Immature natural killer cell (primary cell): ENCODE results near the gene ZNF273. TPM values are rescaled to one million over a fixed set of nuclear protein-coding genes. Genes with fewer than 3 reads are reported as not detected.
"Not testable (repeated sequence)": the region's sequence is repeated elsewhere in the genome, so short reads cannot be mapped to it uniquely, and the experiment has no call there.

Experiments used
- DNase-seq, 3 donors: peaks; one replicate each; pipeline ENCODE4 v3.0.0; 2022; ENCODE audit warnings: mixed read lengths in 1 of 3
- H3K27ac Mint-ChIP-seq, 6 donors: one replicate each; pipeline ENCODE4 v1.8.0; 2020; ENCODE audit warnings: mixed read lengths in 6 of 6, mild to moderate bottlenecking in 5 of 6, inconsistent platforms in 4 of 6, moderate library complexity in 3 of 6
- H3K27me3 Mint-ChIP-seq, 3 donors: one replicate each; pipeline ENCODE4 v1.8.0; 2020 to 2021; ENCODE audit warnings: low read depth in 3 of 3, mild to moderate bottlenecking in 3 of 3, mixed read lengths in 3 of 3, moderate library complexity in 3 of 3, inconsistent platforms in 1 of 3
- H3K36me3 Mint-ChIP-seq, 3 donors: one replicate each; pipeline ENCODE4 v1.8.0; 2020; ENCODE audit warnings: mixed read lengths in 3 of 3, inconsistent platforms in 2 of 3, mild to moderate bottlenecking in 2 of 3
- H3K4me1 Mint-ChIP-seq, 2 donors: one replicate each; pipeline ENCODE4 v1.8.0; 2020; ENCODE audit warnings: inconsistent platforms in 2 of 2, mild to moderate bottlenecking in 2 of 2, mixed read lengths in 2 of 2, moderate library complexity in 1 of 2
- H3K4me3 Mint-ChIP-seq, 5 donors: one replicate each; pipeline ENCODE4 v1.8.0; 2020; ENCODE audit warnings: mild to moderate bottlenecking in 5 of 5, mixed read lengths in 5 of 5, inconsistent platforms in 3 of 5, moderate library complexity in 3 of 5
- H3K9me3 Mint-ChIP-seq, 6 donors: one replicate each; pipeline ENCODE4 v1.8.0; 2020; ENCODE audit warnings: mild to moderate bottlenecking in 6 of 6, mixed read lengths in 6 of 6, inconsistent platforms in 4 of 6, moderate library complexity in 3 of 6
- polyA plus RNA-seq, 3 donors: library from polyadenylated mRNA; unstranded; fragments of 300-500 nt; fragmentation: Illumina TruSeq; gene quantifications; one replicate each; pipeline ENCODE4 v1.2.3, GENCODE V29; 2021

ZNF273 gene
- polyA plus RNA-seq, 3 donors from 2014 or later: 1.8 to 3.2 (median 2.1) TPM

DNA sequence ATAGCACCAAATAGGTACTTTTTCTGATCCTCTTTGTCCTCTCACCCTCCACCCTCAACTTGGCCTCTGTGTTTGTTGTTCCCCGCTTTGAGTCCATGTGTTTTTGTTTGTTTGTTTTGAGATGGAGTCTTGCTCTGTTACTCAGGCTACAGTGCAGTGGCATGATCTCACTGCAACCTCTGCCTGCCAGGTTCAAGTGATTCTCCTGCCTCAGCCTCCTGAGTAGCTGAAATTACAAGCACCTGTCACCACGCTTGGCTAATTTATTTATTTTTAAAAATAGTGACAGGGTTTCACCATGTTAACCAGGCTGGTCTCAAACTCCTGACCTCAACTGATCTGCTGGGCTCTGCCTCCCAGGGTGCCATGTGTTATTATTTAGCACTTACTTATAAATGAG, 5.3 kb downstream of the ZNF273 start:
- DNase-seq: no peak
- Mint-ChIP-seq H3K27me3 (no peaks in the 10 kb centered on the region), H3K36me3 (no peaks in the 10 kb centered on the region), H3K4me3 (no peak overlapping the region), H3K9me3 (no peaks in the 10 kb centered on the region), H3K4me1 (peaks cover 30 to 68% of the 10 kb centered on the region in 2 donors), H3K27ac (no peak overlapping the region)

DNA sequence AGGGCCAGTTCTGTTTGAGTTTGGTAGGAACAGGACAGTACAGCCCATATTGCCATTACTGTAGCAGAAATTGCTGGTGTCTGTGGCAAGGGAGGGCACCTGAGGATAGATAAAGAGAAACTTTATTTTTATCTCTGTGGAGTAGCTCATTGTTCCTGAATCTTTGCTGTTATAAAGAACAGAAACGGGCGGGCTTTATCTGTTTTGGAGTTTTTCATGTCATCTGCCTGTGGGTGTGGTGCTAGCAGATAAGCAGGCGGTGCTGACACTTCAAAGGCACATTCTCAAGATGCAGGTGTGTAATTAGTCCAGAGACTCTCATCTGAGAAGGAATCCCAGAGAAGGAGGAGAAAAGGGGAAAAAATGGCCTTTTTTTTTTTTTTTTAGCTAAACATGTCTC, 11.5 kb downstream of the ZNF273 start:
- Mint-ChIP-seq H3K27ac (no peak overlapping the region), H3K9me3 (peaks cover 0 to 3% (median 0%) of the 10 kb centered on the region in 6 donors), H3K27me3 (no peaks in the 10 kb centered on the region), H3K36me3 (peaks cover 14 to 34% (median 30%) of the 10 kb centered on the region in 3 donors), H3K4me1 (peaks cover 4 to 22% of the 10 kb centered on the region in 2 donors), H3K4me3 (no peak overlapping the region)
- DNase-seq: no peak

- H3K36me3 Mint-ChIP-seq: peaks cover 21 to 41% (median 37%) of the 10 kb centered on the region in 3 donors
- DNase-seq, H3K4me3 Mint-ChIP-seq, H3K9me3 Mint-ChIP-seq, H3K27ac Mint-ChIP-seq, H3K27me3 Mint-ChIP-seq: not testable (repeated sequence)
- H3K4me1 Mint-ChIP-seq: peaks cover 3 to 14% of the 10 kb centered on the region in 2 donors
Measured at GRCh38 chr7:64915301-64915700, 12.2 kb downstream of the ZNF273 start.

GRCh38 chr7:64928252-64929187, 25.4 kb downstream of the ZNF273 start:
- not testable (repeated sequence) for H3K27me3 Mint-ChIP-seq, H3K27ac Mint-ChIP-seq, H3K4me1 Mint-ChIP-seq, H3K4me3 Mint-ChIP-seq, DNase-seq
- Mint-ChIP-seq H3K9me3 (peaks cover 29 to 69% (median 62%) of the 10 kb centered on the region in 6 donors), H3K36me3 (peaks cover 52 to 67% (median 65%) of the 10 kb centered on the region in 3 donors)

GRCh38 chr7:64934478-64934877, 31.4 kb downstream of the ZNF273 start:
- no peak overlapping the region for H3K27ac Mint-ChIP-seq
- no peak overlapping the region for H3K4me3 Mint-ChIP-seq
- peaks cover 0 to 2% (median 0%) of the 10 kb centered on the region in 3 donors for H3K27me3 Mint-ChIP-seq
- DNase-seq: no peak
- peaks cover 0 to 12% (median 12%) of the 10 kb centered on the region in 3 donors for H3K36me3 Mint-ChIP-seq
- no peaks in the 10 kb centered on the region for H3K4me1 Mint-ChIP-seq
- H3K9me3 Mint-ChIP-seq: peaks cover 3 to 32% (median 17%) of the 10 kb centered on the region in 6 donors

DNA sequence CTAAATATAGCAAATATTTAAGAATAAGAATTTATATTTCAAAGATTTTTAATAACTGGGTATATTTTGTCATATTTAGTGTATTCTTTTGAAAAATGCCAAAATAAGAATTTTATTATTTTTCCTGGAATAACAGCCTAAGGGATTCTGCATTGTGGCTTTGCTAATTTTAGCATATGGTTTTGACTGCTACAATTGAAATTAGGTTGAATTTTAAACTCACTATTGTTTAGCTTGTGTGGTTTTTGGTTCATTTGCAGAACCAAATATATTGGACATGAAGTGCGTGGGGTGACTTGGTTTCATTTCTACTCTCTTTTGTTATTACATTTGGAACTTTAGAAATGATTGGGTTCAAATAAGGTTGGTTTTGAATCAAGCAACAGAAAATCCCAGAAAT, 35.5 kb downstream of the ZNF273 start:
- Mint-ChIP-seq H3K4me1 (no peaks in the 10 kb centered on the region), H3K36me3 (peaks cover 0 to 5% (median under 1%) of the 10 kb centered on the region in 3 donors), H3K27me3 (peaks cover under 1 to 2% (median 1%) of the 10 kb centered on the region in 3 donors), H3K27ac (no peak overlapping the region), H3K9me3 (peaks cover 2 to 14% (median 5%) of the 10 kb centered on the region in 6 donors), H3K4me3 (no peak overlapping the region)
- no peak for DNase-seq

GRCh38 chr7:64940021-64940420, 36.9 kb downstream of the ZNF273 start:
- DNase-seq, H3K27ac Mint-ChIP-seq, H3K27me3 Mint-ChIP-seq, H3K36me3 Mint-ChIP-seq, H3K4me1 Mint-ChIP-seq, H3K4me3 Mint-ChIP-seq: not testable (repeated sequence)
- H3K9me3 Mint-ChIP-seq: peaks cover 0 to 11% (median 3%) of the 10 kb centered on the region in 6 donors

GRCh38 chr7:64944667-64945502, 41.8 kb downstream of the ZNF273 start:
- peaks cover 3 to 18% (median 10%) of the 10 kb centered on the region in 3 donors for H3K27me3 Mint-ChIP-seq
- not testable (repeated sequence) for DNase-seq, H3K4me3 Mint-ChIP-seq, H3K27ac Mint-ChIP-seq, H3K36me3 Mint-ChIP-seq, H3K4me1 Mint-ChIP-seq, H3K9me3 Mint-ChIP-seq

GRCh38 chr7:64945503-64946175, 42.6 kb downstream of the ZNF273 start:
- Mint-ChIP-seq H3K9me3 (no peaks in the 10 kb centered on the region), H3K27ac (no peak overlapping the region), H3K27me3 (peaks cover 3 to 18% (median 10%) of the 10 kb centered on the region in 3 donors), H3K4me1 (peaks cover 2 to 5% of the 10 kb centered on the region in 2 donors), H3K4me3 (no peak overlapping the region), H3K36me3 (peaks cover 0 to 5% (median 0%) of the 10 kb centered on the region in 3 donors)
- DNase-seq: no peak

GRCh38 chr7:64946772-64947171, 43.7 kb downstream of the ZNF273 start:
- Mint-ChIP-seq H3K27ac (no peak overlapping the region), H3K27me3 (peaks cover 5 to 22% (median 12%) of the 10 kb centered on the region in 3 donors), H3K36me3 (peaks cover 0 to 5% (median 0%) of the 10 kb centered on the region in 3 donors), H3K4me3 (no peak overlapping the region), H3K4me1 (peaks cover 2 to 5% of the 10 kb centered on the region in 2 donors), H3K9me3 (no peaks in the 10 kb centered on the region)
- no peak for DNase-seq

DNA sequence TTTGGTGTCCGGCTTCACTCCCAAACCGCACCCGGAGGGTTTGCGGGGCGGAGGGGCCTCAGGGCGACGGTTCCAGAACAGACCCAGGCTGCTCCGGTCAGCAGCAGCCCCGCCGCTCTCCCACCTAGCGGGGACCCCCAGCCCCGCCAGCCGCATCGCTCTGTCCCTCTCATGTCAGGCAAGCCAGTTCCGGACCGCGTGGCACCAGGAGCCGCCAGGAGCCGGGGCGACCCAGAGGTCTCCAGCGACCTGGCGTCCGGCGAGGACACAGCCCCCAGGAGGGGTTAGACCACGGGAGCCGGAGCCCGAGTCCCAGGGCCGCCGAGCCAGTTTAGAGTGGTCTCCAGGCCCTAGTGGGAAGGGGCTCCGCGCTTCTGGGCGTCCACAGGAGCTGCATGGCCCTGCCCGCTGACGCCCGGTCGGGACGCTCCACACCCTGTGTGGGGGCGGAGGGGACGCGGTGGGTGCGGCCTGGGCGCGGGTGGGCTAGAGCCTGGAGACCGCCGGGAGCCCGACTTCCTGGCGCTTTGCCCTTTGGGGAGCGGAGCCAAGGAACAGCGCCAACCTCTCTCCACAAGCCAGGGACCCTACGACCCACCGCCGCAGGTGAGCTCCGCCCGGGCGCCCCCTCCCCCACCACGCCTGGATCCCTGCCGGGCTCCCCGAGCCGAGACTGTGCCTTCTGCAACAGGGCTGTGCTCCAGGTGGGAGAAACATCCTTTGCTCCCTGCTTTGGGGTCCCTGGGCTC, 44.4 kb downstream of the ZNF273 start:
- Mint-ChIP-seq H3K4me3 (peak overlapping the region in 1 of 5 donors; percentile 18), H3K4me1 (peaks cover 2 to 5% of the 10 kb centered on the region in 2 donors), H3K27ac (no peak overlapping the region), H3K36me3 (peaks cover 0 to 5% (median 0%) of the 10 kb centered on the region in 3 donors), H3K9me3 (no peaks in the 10 kb centered on the region), H3K27me3 (peaks cover 5 to 22% (median 12%) of the 10 kb centered on the region in 3 donors)
- DNase-seq: no peak

DNA sequence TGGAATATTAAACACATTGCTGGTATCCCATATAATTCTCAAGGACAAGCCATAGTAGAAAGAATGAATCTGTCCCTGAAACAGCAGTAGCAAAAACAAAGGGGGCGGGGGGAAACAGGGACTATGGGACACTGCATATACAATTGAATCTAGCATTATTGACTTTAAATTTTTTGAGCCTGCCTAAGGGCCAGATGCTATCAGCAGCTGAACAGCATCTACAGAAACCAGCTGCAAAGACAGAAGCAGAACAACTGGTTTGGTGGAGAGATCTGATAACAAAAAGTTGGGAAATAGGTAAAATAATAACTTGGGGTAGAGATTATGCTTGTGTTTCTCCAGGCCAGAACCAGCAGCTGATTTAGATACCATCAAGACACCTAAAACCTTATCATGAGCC, 45.7 kb downstream of the ZNF273 start:
- H3K36me3 Mint-ChIP-seq, H3K4me1 Mint-ChIP-seq, H3K27ac Mint-ChIP-seq, DNase-seq, H3K9me3 Mint-ChIP-seq, H3K4me3 Mint-ChIP-seq: not testable (repeated sequence)
- peaks cover 4 to 21% (median 12%) of the 10 kb centered on the region in 3 donors for H3K27me3 Mint-ChIP-seq

GRCh38 chr7:64950673-64951072, 47.6 kb downstream of the ZNF273 start:
- H3K4me3 Mint-ChIP-seq, H3K27ac Mint-ChIP-seq, DNase-seq, H3K9me3 Mint-ChIP-seq, H3K4me1 Mint-ChIP-seq, H3K36me3 Mint-ChIP-seq: not testable (repeated sequence)
- H3K27me3 Mint-ChIP-seq: peaks cover 4 to 17% (median 9%) of the 10 kb centered on the region in 3 donors
